Measurements from ENCODE around the gene ARL9.

Gene ARL9

DNA sequence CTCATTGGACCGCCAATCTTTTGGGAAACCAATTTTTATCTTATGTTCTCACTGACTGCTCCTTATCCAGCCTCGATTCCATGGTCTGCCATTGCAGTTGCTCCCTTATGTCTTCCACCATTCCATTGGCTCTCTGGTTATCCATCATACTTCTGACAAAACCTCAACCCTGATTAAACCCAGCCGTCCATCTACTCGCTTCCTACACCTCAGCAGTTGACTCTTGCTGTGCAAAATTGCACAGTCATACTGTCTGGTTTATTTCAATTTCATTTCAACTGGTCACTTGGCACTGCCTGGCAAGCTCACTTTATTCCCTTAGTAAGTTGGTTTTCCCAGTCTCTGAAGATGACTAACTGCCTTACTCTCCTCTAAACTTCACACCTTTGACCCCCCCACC lies 26.2 kb downstream of the ARL9 start:
- DNase-seq (ENCODE audit: low read depth) = no peak

DNA sequence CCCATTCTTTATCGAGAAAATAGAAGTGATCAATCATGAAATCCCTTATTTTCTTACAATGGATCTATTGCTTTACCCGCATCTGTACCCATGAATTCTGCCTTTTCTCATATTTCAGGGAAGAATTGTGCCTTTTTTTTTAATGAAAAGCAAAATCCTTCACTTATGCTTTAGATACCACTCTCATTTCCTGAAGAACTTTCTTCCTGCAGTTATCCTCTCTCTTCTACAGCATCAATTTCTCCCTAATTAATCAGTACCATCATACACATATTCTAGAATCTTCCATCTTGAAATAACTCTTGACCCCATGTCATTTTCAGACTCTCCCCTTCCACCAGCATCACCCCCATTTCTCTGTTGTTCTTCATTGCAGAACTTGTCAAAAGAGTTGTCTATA lies 26.6 kb downstream of the ARL9 start:
- DNase-seq (ENCODE audit: low read depth) = no peak

DNA sequence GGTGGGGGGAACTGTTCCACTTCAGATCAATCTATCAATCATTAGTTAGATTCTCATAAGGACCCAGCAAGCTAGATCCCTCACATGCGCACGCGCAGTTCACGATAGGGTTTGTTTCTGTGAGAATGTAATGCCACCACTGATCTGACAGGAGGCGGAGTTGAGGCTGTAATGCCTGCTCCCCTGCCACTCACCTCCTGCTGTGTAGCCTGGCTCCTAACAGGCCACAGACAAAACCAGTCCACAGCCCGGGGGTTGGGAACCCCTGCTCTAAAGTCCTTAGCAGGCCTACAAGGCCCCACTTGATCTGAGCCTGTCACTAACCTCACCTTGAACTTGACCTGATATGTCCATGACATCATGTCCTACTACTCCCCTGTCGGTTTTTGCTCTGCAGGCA lies 30.3 kb downstream of the ARL9 start:
- no peak for DNase-seq (ENCODE audit: low read depth)

DNA sequence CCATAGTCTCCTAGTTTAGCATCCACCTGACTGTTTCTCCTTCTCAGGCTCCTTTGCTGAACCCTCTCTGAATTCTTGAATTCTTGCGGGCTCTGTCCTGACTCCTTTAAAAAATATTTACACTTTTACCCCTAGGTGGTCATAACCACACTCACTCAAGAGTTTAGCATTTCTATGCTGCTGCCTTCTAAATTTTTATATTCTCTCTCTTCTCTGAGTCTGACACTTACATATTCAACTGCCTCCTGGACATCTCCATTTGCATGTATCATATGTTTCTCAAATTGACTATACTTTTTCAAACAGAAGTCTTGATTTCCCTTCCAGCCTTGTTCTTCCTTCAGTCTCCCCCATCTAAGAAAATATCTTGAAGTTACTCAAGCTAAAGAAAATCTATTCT lies 31.6 kb downstream of the ARL9 start:
- DNase-seq (ENCODE audit: low read depth) = no peak

DNA sequence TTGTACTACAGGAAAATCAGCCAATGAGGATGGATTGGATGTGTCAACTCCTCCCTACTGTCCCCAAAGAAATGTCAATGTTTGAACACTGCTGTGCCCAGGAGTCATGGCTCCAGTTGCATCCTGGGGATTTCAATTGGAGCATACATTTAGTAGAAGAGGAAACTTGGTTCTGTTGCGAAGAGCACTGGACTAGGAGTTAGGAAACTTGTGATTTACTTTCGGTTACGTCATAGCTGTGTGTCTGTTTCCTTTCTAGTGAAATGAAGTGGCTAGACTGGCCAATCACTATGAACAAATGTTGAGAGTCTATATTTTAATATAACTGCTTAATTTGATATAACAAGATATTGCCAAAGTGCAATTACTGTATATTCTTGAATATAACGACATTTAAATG lies 35.2 kb downstream of the ARL9 start:
- no peak for DNase-seq (ENCODE audit: low read depth)

DNA sequence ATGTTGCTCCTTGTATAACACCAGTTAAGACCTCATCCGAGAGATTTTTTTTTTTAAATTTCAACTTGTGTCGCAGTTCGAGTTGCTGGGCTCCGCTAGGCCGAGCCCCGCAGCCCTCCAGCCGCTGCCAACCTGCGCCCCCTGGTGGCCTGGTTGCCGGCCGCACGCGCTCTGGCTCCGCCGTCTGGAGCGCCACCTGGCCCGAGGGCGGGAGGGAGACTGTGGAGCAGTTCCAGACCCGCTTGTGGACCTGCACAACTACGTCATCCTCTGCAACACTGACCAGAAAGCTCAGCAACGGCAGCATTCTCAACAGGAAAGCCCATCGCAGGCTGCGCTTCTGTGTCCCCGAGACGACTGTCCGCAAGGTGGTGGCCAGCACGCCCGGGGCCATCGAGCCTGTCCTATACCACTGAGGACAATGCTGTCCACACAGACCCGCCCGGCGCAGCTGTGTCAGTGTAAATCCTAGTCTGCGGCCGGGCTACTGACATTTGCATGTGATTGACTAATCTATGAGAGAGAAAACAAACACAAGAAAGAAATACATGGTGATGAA lies 39.1 kb downstream of the ARL9 start:
- DNase-seq (ENCODE audit: low read depth) = peak; percentile 76

DNA sequence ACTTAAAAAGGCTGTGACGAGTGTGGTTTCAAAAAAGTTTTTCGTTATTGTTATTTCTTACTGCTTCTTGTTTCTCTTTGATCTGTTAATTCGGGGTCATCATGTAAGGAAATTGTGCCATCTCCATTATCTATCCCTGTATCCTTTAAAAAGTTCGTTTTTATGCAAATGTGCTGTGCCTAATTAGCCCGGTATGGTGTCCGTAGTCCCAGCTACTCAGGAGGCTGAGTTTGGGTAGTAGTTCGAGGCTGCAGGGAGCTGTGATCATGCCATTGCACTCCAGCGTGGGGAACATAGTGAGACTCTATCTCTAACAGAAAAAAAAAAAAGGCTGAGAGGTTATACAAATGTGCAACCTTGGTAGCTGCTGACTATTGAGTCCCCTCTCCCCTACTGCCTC lies 45.1 kb downstream of the ARL9 start:
- DNase-seq (ENCODE audit: low read depth) = no peak

DNA sequence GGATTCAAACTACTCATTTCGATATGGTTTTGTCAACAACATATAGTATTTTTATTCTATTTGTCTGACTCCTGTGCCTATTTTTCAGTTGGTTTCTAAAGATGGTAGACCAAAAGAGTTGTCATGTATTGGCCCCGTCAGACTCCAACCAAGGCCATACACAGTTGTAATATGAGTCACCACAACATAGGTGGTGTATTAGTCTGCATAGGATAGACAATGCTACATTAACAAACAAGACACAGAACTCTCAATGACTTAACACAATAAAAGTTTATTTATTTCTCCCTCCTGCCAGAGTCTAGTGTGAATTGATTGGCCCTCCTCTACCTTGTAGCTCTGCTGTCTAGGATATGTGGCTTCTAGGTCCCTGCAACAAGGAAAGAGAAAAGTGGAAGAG lies 45.9 kb downstream of the ARL9 start:
- DNase-seq (ENCODE audit: low read depth) = no peak

DNA sequence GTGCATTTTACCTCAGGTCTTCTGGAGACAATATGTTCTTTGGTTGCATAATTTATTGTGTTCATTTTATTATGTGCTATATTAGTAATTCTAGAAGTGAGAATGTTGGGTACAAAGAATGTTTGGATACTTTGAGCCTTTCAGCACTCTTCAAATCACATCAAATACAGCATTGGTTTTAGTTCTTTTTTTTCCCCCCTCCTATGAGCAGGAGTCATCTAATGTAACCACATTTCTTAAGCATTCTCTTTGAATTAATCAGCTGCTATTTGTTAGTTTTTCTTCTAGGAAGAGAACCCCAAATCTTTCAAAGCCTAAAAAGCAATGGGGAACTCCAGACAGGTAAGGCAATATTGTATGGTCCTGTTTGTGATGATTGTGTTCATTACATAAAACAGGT lies 46.7 kb downstream of the ARL9 start:
- no peak for DNase-seq (ENCODE audit: low read depth)

DNA sequence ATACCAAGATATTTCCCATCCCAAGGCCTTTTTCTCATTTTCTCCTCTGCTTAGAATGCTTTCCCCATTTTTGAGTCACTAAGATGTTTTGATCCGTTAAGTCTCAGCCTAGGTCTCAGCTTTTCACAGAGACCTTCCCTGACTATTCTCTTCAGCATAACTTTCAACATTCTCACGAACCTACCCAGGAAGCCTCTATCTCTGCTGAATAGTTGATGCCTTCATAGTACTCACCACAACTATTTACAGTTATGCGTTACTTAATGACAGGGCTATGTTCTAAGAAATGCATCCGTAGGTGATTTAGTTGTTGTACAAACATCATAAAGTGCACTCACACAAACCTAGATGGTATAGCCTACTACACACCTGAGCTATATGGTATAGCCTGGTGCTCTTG lies 64.5 kb downstream of the ARL9 start:
- no peak for DNase-seq (ENCODE audit: low read depth)
